K562 (cell line): ENCODE measurements around the gene NFKBIB. TPM values are rescaled to one million over a fixed set of nuclear protein-coding genes. Genes with fewer than 3 reads are reported as not detected.

ENCODE experiments used
- CREB1 ChIP-seq, 2 experiments: sonication (generic) in 1 of 2; formaldehyde crosslinking in 1 of 2; IDR thresholded peaks; 2 replicates each; pipeline versions ENCODE4 v1.6.1 to v1.8.0; 2012 to 2022; ENCODE audit warnings: inconsistent platforms in 1 of 2, mild to moderate bottlenecking in 1 of 2, missing genetic modification reagents in 1 of 2, moderate library complexity in 1 of 2
- ETV6 ChIP-seq, 3 experiments: fragments of 150-350 bp in 1 of 3; sonication (generic) in 1 of 3; formaldehyde crosslinking in 1 of 3; IDR thresholded peaks; 2 replicates each; pipeline versions ENCODE4 v1.6.1 to v1.8.0; 2014 to 2022; ENCODE audit warnings: borderline replicate concordance in 2 of 3, low read depth in 2 of 3, antibody characterized with exemption in 1 of 3, low read length in 1 of 3, mild to moderate bottlenecking in 1 of 3, missing genetic modification reagents in 1 of 3
- L3MBTL2 ChIP-seq: fragments of 450-650 bp; IDR thresholded peaks from 2 replicates; pipeline ENCODE4 v1.6.1; 2016; ENCODE audit warnings: mild to moderate bottlenecking, moderate library complexity
- NCOA6 ChIP-seq: fragments of 450-650 bp; IDR thresholded peaks from 2 replicates; pipeline ENCODE4 v1.6.1; 2017; ENCODE audit warnings: mild to moderate bottlenecking
- RBM34 ChIP-seq: fragments of 200-400 bp; formaldehyde crosslinking; IDR thresholded peaks from 2 replicates; pipeline ENCODE4 v1.6.1; 2018; ENCODE audit warnings: low read length, borderline replicate concordance; ENCODE audit not compliant: insufficient read depth
- SMAD4 ChIP-seq: fragments of 250-450 bp; sonication (Bioruptor Pico); conservative IDR thresholded peaks from 2 replicates; pipeline ENCODE4 v1.8.0; 2021; ENCODE audit warnings: inconsistent platforms, mild to moderate bottlenecking, moderate library complexity
- SP2 ChIP-seq: IDR thresholded peaks from 2 replicates; pipeline ENCODE4 v1.6.1; 2011; ENCODE audit warnings: mild to moderate bottlenecking, low read depth, low read length, moderate library complexity; ENCODE audit not compliant: poor library complexity, severe bottlenecking; ENCODE audit errors: extremely low read depth
- ZBTB40 ChIP-seq, 2 experiments: fragments of 450-650 bp in 1 of 2; sonication (generic) in 1 of 2; formaldehyde crosslinking in 1 of 2; IDR thresholded peaks; 2 replicates each; pipeline versions ENCODE4 v1.7.1 to v1.9.0; 2016 to 2022; ENCODE audit warnings: inconsistent platforms in 1 of 2, mild to moderate bottlenecking in 1 of 2, missing genetic modification reagents in 1 of 2
- ZNF311 ChIP-seq: fragments of 250-450 bp; sonication (Bioruptor Pico); IDR thresholded peaks from 2 replicates; pipeline ENCODE4 v1.4.0; 2020; ENCODE audit warnings: mild to moderate bottlenecking, moderate library complexity
- ZZZ3 ChIP-seq: fragments of 450-650 bp; IDR thresholded peaks from 2 replicates; pipeline ENCODE4 v1.6.1; 2016; ENCODE audit warnings: antibody characterized with exemption, mild to moderate bottlenecking, moderate library complexity
- polyA plus RNA-seq, 8 experiments: library from polyadenylated mRNA; depleted of rRNA in 4 of 8; stranded (reverse) in 5 of 8; unstranded in 3 of 8; fragments of >200 nt; fragmentation: Nextera tagmentation in 2 of 8; fragmentation: Illumina TruSeq in 1 of 8; extraction: Ambion mirVana in 2 of 8; extraction: Trizol in 1 of 8; gene quantifications; 2 replicates each; pipeline versions ENCODE4 v1.2.1 to v1.2.3, GENCODE V29; 2011 to 2014; ENCODE audit warnings: inconsistent platforms in 1 of 8, missing spikeins in 1 of 8
- total RNA-seq, 7 experiments: library from RNA; depleted of rRNA in 6 of 7; stranded (reverse); fragments of >200 nt in 6 of 7; fragmentation: Illumina TruSeq in 2 of 7; extraction: Trizol in 2 of 7; gene quantifications; 2 replicates each; pipeline versions ENCODE4 v1.2.1 to v1.2.3, GENCODE V29; 2011 to 2021; ENCODE audit warnings: low replicate concordance in 1 of 7
- TF ChIP-seq, protein P1 (sequence below), 3 experiments: IDR thresholded peaks in 2 of 3; conservative IDR thresholded peaks in 1 of 3; 2 replicates each; pipeline ENCODE4 v1.5.1; 2011 to 2012; ENCODE audit warnings: low read length in 3 of 3, mild to moderate bottlenecking in 3 of 3, control low read depth in 2 of 3, improper control_type of control experiment in 1 of 3, inconsistent platforms in 1 of 3, low read depth in 1 of 3, mixed read lengths in 1 of 3, moderate library complexity in 1 of 3; ENCODE audit not compliant: insufficient read depth in 2 of 3
- TF ChIP-seq, protein P2 (sequence below): sonication (generic); formaldehyde crosslinking; IDR thresholded peaks from 2 replicates; pipeline ENCODE4 v1.8.0; 2022; ENCODE audit warnings: mild to moderate bottlenecking, missing genetic modification reagents

The NFKBIB gene
- total and polyA plus RNA-seq, 9 of the 15 experiments (the other 6 are each of a cell fraction or from before 2014, with no cell fraction given): 1.5 to 44.9 (median 10.4) TPM

DNA sequence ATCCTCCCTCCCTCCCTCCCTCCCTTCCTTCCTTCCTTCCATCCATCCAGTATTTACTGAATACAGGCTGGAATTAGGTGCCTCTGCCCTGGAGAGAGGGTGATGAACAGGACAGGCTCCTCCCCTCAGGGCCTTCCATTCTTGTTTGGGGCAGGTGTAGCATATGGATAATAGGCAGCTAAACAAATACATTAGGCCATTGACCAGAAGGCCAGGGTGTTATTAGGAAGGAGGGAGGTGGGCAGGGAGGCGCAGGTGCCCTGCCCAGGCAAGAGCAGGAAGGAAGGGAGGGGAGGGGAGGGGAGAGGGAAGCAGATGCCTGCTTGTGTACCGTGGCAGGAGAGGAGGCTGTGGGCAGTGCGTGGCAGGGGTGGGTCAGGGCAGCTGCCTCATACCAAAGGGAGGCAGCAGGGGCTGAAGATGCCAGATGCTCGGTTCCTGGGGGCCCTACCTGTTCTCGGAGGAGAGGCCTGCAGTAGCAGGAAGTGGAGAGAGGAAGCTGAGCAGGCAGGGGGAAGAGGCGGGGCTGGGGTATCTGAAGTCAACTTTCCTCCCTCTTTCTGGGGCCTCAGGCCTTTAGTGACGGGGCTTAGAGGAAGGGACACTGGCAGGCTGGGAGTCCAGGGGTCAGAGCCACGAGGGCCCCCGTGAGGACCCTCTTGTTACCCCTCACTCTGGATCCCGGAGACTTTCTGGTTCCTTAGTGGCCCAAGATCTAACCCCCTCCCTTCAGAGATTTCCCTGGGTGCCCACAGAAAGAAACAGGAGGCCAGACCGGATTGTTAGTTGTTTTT lies 21.8 kb upstream of the NFKBIB start, which contains the start of gene RINL (continued):
- TF ChIP-seq ZBTB40 (IDR thresholded peaks at IDR 0.05): peak; percentile 76
- TF ChIP-seq ZBTB40 (CRISPR knock-in tag; IDR thresholded peaks at IDR 0.05): no peak
- TF ChIP-seq SMAD4 (CRISPR knock-in tag): 0 out of 2 replicates have a peak, but pooled peaks have one; percentile 35
- TF ChIP-seq L3MBTL2: no peak
- no peak for TF ChIP-seq CREB1 (IDR thresholded peaks at IDR 0.05)
- TF ChIP-seq CREB1 (CRISPR knock-in tag; IDR thresholded peaks at IDR 0.05): no peak
- TF ChIP-seq ZZZ3: no peak
- no peak for TF ChIP-seq ZNF311
- TF ChIP-seq, protein P1, sequence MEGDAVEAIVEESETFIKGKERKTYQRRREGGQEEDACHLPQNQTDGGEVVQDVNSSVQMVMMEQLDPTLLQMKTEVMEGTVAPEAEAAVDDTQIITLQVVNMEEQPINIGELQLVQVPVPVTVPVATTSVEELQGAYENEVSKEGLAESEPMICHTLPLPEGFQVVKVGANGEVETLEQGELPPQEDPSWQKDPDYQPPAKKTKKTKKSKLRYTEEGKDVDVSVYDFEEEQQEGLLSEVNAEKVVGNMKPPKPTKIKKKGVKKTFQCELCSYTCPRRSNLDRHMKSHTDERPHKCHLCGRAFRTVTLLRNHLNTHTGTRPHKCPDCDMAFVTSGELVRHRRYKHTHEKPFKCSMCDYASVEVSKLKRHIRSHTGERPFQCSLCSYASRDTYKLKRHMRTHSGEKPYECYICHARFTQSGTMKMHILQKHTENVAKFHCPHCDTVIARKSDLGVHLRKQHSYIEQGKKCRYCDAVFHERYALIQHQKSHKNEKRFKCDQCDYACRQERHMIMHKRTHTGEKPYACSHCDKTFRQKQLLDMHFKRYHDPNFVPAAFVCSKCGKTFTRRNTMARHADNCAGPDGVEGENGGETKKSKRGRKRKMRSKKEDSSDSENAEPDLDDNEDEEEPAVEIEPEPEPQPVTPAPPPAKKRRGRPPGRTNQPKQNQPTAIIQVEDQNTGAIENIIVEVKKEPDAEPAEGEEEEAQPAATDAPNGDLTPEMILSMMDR (IDR thresholded peaks at IDR 0.05 in 2 of 3, conservative IDR thresholded peaks at IDR 0.05 in 1 of 3; ENCODE audit: insufficient read depth in 2 of 3, low read depth in 1 of 3, low read length in 3 of 3): no peak
- TF ChIP-seq, protein P2, sequence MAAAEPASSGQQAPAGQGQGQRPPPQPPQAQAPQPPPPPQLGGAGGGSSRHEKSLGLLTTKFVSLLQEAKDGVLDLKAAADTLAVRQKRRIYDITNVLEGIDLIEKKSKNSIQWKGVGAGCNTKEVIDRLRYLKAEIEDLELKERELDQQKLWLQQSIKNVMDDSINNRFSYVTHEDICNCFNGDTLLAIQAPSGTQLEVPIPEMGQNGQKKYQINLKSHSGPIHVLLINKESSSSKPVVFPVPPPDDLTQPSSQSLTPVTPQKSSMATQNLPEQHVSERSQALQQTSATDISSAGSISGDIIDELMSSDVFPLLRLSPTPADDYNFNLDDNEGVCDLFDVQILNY: no peak
- no peak for TF ChIP-seq NCOA6
- no peak for TF ChIP-seq RBM34
- peak in 1 of 2 experiments; percentile 10; a peak in 1 of 4 replicates for TF ChIP-seq ETV6 (IDR thresholded peaks at IDR 0.05; ENCODE audit: borderline replicate concordance in 1 of 2, low read depth in 2 of 2, low read length in 1 of 2)
- TF ChIP-seq ETV6 (CRISPR knock-in tag; IDR thresholded peaks at IDR 0.05; ENCODE audit: borderline replicate concordance): no peak
- no peak for TF ChIP-seq SP2
